Gastrocnemius medialis (tissue), 4 donors: ENCODE results near the gene VMP1.

Experiments
- CTCF ChIP-seq, 5 experiments: fragments of 450-650 bp in 3 of 5; fragments of 200-600 bp in 2 of 5; sonication (generic) in 2 of 5; IDR thresholded peaks in 4 of 5; conservative IDR thresholded peaks in 1 of 5; 1 replicate in 4 of 5; 2 replicates in 1 of 5; pipeline ENCODE4 v1.5.1; 2016 to 2019; ENCODE audit warnings: antibody characterized with exemption in 5 of 5, mild to moderate bottlenecking in 3 of 5, moderate library complexity in 3 of 5
- POLR2A ChIP-seq, 2 donors: fragments of 450-650 bp; IDR thresholded peaks; one replicate each; pipeline ENCODE4 v1.6.1; 2017; ENCODE audit warnings: antibody characterized with exemption in 2 of 2, mild to moderate bottlenecking in 2 of 2, moderate library complexity in 2 of 2

- TF ChIP-seq CTCF (IDR thresholded peaks at IDR 0.05 in 4 of 5, conservative IDR thresholded peaks at IDR 0.05 in 1 of 5), result peak; percentile 40 to 70 (median 54)
- TF ChIP-seq POLR2A (IDR thresholded peaks at IDR 0.05), result no peak
Observed at GRCh38 chr17:59859444-59860025, 152.1 kb downstream of the VMP1 start.
